HTERT RPE-1 (cell line): ENCODE measurements around the gene TSPAN12.
"Not testable (repeated sequence)": the region's sequence is repeated elsewhere in the genome, so short reads cannot be mapped to it uniquely, and the experiment has no call there.

Experiments used
- in situ Hi-C: fragments of 300-500 bp; cut with MboI; formaldehyde crosslinking; loops from 4 replicates; pipeline ENCODE4 v1.14.3; 2020; ENCODE audit warnings: low sequenced_read_pairs

TSPAN12 gene, protein sequence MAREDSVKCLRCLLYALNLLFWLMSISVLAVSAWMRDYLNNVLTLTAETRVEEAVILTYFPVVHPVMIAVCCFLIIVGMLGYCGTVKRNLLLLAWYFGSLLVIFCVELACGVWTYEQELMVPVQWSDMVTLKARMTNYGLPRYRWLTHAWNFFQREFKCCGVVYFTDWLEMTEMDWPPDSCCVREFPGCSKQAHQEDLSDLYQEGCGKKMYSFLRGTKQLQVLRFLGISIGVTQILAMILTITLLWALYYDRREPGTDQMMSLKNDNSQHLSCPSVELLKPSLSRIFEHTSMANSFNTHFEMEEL

DNA sequence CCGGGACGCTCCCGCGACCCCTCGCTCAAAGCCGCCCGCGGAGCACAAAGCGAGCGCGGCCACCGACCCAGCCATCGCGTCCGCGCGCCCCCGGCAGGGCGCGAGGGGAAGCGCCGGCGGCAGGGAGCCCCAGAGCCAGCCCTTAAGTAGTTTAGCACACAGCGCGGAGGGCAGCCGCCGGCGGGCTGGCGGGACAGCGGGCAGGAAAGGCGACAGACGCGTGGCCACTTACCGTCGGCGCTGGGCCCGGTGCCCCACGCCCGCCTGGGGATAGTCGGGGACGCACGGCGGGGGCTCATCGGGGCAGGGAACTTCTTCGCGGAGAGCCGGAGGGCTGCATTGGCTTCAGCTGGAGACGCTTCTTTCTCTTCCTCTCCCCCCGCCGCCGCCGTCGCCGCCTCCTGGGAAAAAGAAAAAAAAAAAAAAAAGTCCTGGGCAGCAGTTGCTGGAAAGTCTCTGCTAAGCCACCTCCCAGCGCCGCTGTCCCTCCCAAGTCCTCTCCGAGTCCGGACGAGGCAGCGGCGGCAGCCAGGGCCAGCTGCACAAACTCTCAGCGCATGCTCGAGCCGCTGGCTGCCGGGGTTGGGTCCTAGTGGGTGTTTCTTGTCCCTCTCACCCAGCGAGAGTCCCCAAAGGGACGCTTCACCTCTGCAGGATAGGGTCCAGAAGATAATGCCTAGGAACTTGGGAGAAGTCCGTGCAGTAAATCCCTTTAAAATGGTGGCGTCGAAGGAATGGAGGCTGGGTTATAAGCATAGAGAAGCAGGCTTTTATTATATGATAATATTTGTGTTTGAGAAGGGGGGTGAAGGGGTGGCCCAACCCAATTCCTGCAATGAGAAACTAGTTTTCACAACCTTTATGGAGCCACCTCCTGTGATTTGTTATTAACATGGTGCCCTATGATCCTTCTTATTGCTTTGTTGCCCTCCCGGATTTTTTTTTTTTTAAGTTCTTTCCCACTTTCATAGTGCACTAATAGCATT is at the start of gene TSPAN12:
TSS of gene TSPAN12 (minus strand) at position 557 of the 986 bp plus-strand sequence. CDS start 1,381 bp downstream, outside the sequence.
- in situ Hi-C loops, result no loop called here

DNA sequence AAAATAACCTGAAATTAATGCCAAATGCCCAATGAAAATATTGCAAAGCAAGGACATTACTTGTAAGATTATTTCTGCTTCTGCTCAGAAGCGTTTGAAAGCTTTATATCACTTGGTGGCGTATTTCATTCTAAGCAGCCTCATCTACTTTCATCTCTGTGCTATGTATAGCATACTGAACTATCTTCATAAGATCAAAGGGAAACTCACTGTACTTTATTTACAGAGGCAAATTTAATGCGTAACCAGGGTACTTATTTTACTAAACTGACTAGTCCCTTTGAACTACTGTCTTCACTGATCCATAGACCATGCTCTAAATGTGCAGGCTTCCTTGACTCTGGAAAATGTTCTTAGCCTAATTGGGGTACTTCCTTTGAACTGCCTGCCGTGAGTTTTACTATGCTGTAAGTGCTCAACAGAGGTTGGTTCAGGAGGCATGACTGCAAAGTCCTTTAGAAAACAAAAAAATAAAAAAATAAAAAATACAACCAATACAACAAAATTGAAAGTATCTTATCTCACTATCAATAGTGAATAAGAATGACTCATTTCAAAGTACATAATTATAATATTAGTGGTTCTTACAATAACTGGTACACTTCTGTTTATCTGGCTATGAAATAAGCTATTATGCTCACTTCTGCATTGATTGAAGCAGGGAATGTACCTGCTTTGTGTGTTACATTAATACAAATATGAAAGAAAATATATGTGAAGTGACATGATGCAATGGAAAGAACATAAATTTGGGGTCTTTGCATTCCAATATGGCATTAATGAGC is 41.0 kb upstream of the TSPAN12 start:
- in situ Hi-C loops, result no loop called here

DNA sequence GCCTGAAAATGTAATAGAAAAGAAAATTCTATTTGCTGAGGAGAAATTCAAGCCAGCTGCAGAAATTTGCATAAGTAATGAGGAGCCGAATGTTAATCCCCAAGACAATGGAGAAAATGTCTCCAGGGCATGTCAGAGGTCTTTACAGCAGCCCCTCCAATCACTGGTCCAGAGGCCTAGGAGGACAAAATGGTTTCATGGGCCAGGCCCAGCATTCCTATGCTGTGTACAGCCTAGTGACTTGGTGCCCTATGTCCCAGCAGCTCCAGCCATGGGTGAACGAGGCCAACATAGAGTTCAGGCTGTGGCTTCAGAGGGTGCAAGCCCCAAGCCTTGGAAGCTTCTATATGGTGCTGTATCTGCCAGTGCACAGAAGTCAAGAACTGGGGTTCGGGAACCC is 37.3 kb upstream of the TSPAN12 start:
- in situ Hi-C loops, result not testable (repeated sequence)

DNA sequence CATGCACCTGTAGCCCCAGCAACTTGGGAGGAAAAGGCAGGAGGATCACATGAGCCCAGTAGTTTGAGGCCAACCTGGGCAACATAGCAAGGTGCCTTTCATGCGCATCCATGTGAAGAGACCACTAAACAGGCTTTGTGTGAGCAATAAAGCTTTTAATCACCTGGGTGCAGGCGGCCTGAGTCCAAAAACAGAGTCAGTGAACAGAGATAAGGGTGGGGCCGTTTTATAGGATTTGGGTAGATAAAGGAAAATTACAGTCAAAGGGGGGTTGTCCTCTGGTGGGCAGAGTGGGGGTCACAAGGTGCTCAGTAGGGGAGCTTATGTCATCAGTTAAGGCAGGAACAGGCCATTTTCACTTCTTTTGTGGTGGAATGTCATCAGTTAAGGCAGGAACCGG is 27.7 kb upstream of the TSPAN12 start:
- in situ Hi-C loops, result not testable (repeated sequence)

DNA sequence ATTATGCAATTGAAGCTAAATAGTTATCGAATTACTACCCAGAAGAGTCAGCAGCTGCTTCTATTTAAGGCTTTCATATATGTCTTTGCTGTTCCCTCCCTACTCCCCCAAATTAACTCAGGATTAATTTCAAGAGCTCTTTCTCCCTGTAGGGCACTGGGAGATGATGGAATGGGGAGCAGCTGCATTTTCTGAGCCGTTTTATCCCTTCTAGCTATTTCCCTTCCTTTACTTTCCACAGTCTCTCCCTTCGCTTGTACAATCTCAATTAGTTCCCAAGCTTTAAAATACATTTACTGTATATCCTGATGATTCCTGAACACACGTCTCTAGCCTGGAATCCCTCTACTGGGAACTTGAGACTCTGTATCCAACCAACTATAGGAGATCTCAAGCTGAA is 19.8 kb upstream of the TSPAN12 start:
- in situ Hi-C loops, result no loop called here

DNA sequence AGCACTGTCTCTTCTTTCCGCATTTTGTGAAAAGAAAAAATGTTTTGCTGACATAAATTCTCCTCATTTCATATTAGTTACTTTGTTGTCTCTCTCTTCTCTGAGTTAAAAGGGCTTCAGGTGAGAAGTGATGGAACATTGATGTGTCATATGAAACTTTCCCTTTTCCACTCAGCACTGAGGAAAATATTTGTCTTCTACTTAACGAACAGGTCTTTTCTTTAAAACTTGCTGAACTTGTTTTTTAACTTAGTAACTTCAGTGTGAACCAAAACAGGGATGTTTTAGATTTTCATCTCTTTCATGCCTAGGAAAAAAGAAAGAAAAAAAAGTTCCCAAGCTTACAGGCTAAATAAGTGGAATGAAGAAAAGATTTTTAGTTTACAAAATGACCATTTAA is 19.0 kb upstream of the TSPAN12 start:
- in situ Hi-C loops, result no loop called here

DNA sequence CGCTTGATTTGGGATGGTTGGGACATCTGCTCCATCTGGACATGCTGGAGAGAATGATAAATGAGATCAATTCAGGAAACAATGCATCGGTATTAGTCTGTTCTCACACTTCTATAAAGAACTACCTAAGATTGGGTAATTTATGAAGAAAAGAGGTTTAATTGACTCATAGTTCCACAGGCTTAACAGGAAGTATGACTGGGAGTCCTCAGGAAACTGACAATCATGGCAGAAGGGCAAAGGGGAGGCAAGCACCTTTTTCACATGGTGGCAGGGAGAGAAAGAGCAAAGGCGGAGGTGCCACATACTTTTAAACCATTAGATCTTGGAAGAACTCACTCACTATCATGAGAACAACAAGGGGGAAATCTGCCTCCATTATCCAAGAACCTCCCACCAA is 16.8 kb upstream of the TSPAN12 start:
- in situ Hi-C loops, result no loop called here

DNA sequence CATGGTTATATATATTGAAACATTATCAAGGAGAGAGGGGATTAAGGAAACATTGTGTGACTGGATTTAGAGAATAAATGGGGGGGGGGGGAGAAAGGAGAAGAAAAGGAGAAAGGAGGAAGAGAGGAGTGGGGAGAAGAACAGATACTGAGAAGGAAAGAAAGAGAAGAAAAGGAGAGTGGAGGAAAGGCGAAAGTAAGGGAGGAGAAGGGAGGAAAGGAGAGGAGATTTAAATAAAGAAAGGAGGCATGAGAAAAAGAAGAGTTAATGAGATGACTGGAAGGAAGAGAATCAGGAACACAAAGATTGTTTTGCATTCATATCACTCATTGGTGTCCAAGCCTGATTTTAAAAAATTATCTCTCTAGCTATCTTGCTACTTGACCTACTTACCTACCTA is 16.1 kb upstream of the TSPAN12 start:
- in situ Hi-C loops, result no loop called here

DNA sequence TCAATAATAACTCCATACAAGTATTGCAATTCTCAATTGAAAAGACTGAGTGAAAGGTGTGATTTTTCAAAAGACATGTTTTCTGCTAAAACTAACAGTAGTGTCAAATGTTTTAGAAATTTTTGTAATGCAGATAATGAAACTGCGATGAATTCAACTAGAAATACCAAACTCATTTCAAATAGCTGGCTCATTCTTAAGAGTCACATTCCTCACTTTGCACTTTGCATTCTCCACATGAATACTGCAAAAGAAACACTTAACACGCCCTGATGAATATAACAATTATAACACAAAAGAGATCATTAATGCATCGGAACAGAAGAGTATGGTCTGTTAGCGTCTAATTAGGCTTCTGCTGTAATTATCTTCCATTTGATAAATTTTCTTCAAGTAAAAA is 15.5 kb upstream of the TSPAN12 start:
- in situ Hi-C loops, result no loop called here

DNA sequence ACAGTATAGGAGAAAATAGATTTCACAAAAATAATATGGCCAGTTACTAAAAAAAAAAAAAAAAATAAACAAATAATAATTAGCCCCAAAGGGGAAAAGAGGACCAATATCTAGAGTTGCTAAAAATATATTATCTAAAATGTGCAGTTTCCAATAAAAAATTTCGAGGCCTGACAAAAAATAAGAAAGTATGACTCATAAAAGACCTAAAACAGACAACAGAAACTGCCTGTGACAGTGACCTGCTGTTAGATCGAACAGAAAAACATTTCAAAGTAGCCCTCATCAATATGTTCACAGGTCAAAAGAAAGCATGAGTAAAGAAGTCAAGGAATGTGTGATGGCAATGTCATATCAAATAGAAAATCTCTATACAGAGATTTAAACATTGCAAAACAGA is 11.8 kb upstream of the TSPAN12 start:
- in situ Hi-C loops, result no loop called here

DNA sequence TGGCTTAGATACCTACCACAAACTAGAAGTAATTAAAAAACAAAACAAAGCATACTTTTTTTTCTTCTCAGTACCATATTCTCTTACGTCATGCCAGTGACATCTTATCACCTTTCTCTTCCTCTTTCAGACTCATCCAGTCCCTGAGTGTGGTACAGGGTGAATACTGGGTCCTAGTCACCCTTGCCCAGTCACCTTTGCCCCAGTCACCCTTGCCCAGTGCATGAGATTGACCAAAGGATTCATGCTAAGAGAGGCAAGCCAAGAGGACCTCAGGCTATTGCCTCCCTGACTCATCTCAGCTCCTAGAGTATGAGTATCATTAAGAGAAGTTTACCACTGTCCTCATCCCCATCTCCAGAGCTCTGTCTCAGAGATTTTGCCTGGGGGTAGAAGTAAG is 10.0 kb upstream of the TSPAN12 start:
- in situ Hi-C loops, result no loop called here

DNA sequence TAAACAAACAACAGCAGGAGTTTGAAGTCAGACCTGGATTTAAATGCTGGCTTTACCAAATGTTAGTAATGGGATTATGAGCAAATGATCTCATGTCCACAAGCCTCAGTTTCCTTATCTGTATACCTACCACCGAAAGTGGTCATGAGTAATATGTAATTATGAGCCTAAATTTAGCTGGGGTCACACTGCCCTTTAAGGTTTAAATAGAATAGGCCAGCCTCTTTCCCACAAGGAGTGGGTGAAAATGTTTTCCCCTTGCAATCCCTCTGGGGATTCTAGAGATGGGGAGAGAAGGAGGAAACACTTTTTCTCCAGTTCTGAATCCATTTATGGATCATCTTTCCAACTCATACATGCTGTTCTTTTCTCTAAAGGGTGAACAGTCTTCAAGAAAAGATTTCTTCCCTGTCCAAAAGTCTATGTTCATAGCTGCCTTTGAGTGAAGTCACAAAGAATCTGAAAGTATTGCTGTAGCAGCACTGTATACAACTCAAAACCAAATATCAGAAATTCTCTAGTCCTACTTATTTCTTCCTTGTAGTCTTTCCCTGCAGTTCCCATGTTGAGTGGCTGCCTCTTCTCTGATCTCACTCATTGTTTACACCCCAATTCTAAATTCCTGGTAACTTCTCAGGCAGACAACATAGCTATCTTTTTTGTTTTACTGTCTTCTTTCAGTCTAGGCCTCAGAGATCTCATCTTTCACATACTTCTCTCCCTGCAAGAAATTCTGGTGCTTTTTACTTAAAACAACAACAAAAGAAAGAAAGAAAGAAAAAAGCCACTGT is 7.4 kb upstream of the TSPAN12 start:
- in situ Hi-C loops, result no loop called here

DNA sequence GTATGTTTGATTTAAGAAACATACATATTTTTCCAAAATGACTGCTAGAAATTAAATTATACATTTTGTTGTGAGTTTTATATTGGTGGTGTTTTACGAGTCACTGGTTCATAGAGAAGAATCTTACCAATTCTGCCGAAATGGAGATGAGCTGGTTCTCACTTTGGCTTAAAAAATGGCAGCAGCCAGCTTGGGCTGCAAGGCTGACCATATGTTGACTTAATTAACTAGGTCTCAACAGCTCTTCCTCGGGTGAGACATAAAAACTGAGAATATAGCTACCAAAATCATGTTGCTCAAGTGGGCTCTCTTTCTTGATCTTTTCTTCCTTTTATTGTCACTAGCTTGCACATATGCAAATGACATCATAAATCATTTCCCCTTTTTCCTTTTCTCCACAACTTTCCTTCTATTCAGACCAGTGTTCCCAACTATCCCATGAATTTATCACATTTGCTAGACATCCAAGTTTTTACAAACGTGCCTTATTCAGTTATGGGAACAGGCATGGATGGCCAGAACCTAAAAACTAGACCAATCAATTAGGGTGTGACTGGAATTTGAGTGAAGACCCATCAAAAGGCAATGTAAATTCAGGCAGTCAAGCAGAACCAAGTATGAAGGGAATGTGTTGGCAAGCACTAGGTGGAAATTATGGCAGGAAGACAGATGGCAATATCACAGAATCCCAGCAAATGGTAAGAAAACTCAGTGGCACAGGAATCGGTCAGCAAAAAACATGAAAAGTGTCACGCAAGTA is 6.4 kb upstream of the TSPAN12 start:
- in situ Hi-C loops, result no loop called here

DNA sequence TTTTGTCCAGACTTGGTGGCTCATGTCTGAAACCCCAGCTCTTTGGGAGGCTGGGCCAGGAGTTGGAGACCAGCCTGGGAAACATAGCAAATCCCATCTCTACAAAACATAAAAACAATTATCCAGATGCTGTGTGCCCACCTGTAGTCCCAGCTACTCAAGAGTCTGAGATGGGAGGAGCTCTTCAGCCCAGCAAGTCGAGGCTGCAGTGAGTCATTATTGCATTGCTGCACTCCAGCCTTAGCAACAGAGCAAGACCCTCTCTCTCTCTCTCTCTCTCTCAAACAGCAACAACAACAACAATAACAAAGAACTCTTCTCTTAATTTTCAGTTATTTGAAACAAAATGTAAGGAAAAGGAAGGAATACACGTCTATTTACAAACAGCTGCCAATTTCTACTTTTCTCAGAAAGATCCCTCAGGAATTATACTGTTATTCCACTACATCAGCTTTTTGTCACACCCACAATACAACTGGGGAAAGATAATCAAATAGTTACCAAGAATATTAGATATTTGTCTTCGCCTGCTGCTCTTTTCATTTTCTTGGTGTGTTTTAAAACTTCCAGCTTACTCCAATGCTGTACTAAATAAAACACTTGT is 5.1 kb upstream of the TSPAN12 start:
- in situ Hi-C loops, result no loop called here

DNA sequence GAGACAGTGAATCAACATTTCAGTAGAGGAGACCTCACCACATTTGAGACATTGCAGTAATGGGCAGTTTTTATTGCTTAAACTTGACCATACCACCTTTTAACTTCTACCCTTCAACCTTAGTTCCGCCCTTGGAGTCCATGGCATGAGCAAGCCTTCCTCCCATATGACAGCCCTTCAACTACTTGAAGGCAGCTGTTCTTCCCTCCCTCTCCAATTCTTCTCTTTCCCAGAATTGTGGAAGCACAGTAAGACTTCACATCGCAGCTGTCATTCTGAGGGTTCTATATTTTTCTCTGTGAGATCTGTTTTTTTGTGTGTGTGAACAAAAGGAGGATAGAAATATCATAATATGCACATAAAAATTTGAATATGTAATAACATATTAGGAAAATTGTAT is 2.2 kb upstream of the TSPAN12 start:
- in situ Hi-C loops, result no loop called here

DNA sequence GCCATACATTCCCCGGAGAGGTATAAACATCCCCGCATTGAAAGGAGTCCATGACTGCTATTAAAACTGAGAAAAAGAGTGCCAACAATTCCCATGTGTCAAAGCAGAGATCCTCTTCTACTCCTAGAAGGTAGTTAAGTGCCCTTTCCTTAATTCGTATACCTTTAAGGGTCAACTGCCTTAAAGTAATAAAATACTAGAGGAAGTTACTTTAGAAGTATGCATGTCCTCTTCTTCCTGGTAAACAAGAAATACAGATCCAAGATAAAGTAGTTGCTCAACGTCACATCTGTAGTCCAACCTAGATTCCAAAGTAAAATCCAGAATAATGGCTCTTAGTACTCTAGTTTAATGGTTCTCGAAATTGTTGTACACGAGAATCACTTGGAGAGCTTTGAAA is 1.5 kb upstream of the TSPAN12 start:
- in situ Hi-C loops, result no loop called here

DNA sequence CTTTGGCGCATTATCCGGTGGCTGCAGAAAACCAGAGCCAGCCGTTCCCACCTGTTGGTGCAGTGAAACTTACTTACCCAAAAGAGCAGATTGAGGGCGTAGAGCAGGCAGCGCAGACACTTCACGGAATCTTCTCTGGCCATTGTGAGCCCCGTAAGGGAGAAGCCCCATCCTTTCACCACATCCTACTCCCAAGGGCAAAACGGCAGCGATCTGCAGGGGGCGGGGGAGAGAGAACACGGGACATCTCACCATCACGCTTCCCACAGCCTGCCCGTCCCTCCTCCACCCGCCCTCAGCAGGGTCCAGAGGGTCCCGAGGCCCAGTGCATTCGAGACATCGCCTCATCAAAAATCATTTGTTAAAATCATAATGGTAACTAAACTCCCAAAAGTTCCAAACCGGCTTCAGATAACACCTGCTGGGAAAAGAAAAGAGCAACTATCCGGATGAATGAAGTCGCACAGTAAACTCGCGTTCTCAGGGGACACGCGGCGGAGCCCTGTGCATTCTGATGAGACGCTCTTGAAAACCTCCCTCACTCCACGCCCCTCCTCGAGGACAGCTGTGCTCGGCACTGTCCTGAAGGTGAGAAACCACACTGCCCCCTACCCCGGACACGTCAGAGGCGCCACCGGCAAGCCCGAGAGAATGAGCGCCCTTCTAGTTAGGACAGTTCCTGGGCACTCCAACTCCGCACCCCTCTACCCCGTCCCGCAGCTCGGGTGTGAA is 1.2 kb downstream of the TSPAN12 start:
- in situ Hi-C loops, result no loop called here

DNA sequence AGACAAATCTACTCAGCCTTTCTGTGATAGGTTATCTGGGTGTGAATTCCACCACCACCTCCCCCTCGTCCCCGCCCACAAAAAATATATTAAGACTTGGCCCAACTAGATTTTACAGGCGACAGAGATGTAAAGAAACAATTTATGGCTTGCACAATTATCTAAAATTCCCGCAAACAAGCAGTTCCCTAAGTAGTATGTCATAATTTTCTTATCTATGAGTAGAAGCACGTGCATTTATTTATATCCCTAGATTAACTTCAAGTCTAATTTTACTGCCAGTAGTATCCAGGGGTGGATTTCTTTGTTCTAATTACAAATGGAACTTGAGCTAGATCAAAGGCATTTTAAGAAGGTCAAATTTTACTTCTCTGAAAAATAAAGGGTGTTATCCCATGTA is 1.7 kb downstream of the TSPAN12 start:
- in situ Hi-C loops, result no loop called here

DNA sequence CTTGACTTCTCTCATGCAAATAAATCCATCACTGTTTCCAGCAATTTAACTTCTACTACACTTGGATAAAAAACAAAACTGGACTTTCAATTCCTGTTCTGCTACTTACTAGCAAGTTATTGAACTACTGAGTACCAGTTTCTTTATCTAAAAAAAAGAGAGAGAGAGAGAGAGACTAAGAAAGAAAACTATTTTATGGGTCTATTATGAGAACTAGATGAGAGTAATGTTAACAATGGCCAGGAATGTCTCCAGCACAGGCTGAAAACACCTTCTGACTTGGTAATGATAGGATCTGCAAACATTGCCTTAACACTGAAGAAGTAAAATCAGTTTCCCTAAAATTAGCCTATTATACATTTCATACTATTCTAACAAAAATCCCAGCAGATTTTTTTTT is 5.2 kb downstream of the TSPAN12 start:
- in situ Hi-C loops, result no loop called here
